HG03521 (cell line): ENCODE data around the gene HOXD8.

Source experiments
- ATAC-seq: cut with Tn5 transposase; IDR thresholded peaks from one replicate; pipeline ENCODE4 v1.9.1; 2021; ENCODE audit warnings: mild to moderate bottlenecking, moderate library complexity; ENCODE audit not compliant: unreplicated experiment

Gene HOXD8

GRCh38 chr2:176090862-176091261 is 38.6 kb upstream of the HOXD8 start:
- no peak for ATAC-seq

- ATAC-seq = no peak
These were observed 37.9 kb upstream of the HOXD8 start for GRCh38 chr2:176091329-176092258.

GRCh38 chr2:176092270-176093144 is 37.0 kb upstream of the HOXD8 start, which contains the start of gene HOXD13:
Gene HOXD13, plus strand, starts transcription at chr2:176092721. Its CDS starts 170 bp downstream, at chr2:176092891.
- no peak for ATAC-seq

GRCh38 chr2:176093145-176093897 is 36.2 kb upstream of the HOXD8 start:
- no peak for ATAC-seq

- no peak for ATAC-seq
These were observed 35.6 kb upstream of the HOXD8 start for GRCh38 chr2:176093898-176094249.

GRCh38 chr2:176094349-176094748 is 35.2 kb upstream of the HOXD8 start:
- ATAC-seq = no peak

- ATAC-seq = no peak
These were observed 34.1 kb upstream of the HOXD8 start for GRCh38 chr2:176095421-176095820.

GRCh38 chr2:176096243-176096985 is 33.1 kb upstream of the HOXD8 start:
- no peak for ATAC-seq

GRCh38 chr2:176096986-176097819 is 32.3 kb upstream of the HOXD8 start:
- ATAC-seq = peak; percentile 76

- no peak for ATAC-seq
These were observed 31.6 kb upstream of the HOXD8 start for GRCh38 chr2:176097820-176098365.

GRCh38 chr2:176098366-176099158 is 30.9 kb upstream of the HOXD8 start:
- ATAC-seq = no peak

- ATAC-seq = no peak
These were observed 30.3 kb upstream of the HOXD8 start for GRCh38 chr2:176099159-176099727.

- ATAC-seq = no peak
These were observed 29.6 kb upstream of the HOXD8 start, which contains the start of gene HOXD12 for GRCh38 chr2:176099728-176100546. Gene HOXD12, plus strand, starts transcription at chr2:176099795. Its CDS starts 7 bp downstream, at chr2:176099802.

- ATAC-seq = no peak
These were observed 28.9 kb upstream of the HOXD8 start for GRCh38 chr2:176100547-176101140.

- no peak for ATAC-seq
These were observed 28.2 kb upstream of the HOXD8 start for GRCh38 chr2:176101216-176101830.

GRCh38 chr2:176101842-176102241 is 27.7 kb upstream of the HOXD8 start:
- ATAC-seq = no peak
